ENCODE results near the gene TPD52L1. TPM values are rescaled to one million over a fixed set of nuclear protein-coding genes. Genes with fewer than 3 reads are reported as not detected.

TPD52L1 gene
- polyA plus RNA-seq, 1 donor from 2014 or later, result not detected

- Mint-ChIP-seq H3K27me3 (peaks cover 8% of the 10 kb centered on the region), H3K4me3 (no peak overlapping the region), H3K9me3 (no peaks in the 10 kb centered on the region), H3K4me1 (peaks cover 0 to 2% (median 0%) of the 10 kb centered on the region in 3 donors), H3K36me3 (no peaks in the 10 kb centered on the region), H3K27ac (no peak overlapping the region)
Observed at GRCh38 chr6:125310994-125311649, 157.5 kb downstream of the TPD52L1 start.

GRCh38 chr6:125312478-125312877 is 158.9 kb downstream of the TPD52L1 start:
- Mint-ChIP-seq H3K4me1 (peaks cover 0 to 2% (median 0%) of the 10 kb centered on the region in 3 donors), H3K27me3 (peaks cover 8% of the 10 kb centered on the region), H3K4me3 (no peak overlapping the region), H3K36me3 (no peaks in the 10 kb centered on the region), H3K9me3 (no peaks in the 10 kb centered on the region), H3K27ac (no peak overlapping the region)

GRCh38 chr6:125312950-125313349 is 159.4 kb downstream of the TPD52L1 start:
- Mint-ChIP-seq H3K36me3 (no peaks in the 10 kb centered on the region), H3K27me3 (peaks cover 12% of the 10 kb centered on the region), H3K27ac (no peak overlapping the region), H3K4me1 (peaks cover 0 to 2% (median 0%) of the 10 kb centered on the region in 3 donors), H3K4me3 (no peak overlapping the region), H3K9me3 (no peaks in the 10 kb centered on the region)

Other genes with a start within 250 kb of the TPD52L1 start
- gene RNF217, start 191.3 kb upstream of the TPD52L1 start, polyA plus RNA-seq, result not detected
- 80.4 TPM for gene HDDC2, start 148.2 kb downstream of the TPD52L1 start, polyA plus RNA-seq